Measurements from ENCODE around the gene ITPR1.

DNA sequence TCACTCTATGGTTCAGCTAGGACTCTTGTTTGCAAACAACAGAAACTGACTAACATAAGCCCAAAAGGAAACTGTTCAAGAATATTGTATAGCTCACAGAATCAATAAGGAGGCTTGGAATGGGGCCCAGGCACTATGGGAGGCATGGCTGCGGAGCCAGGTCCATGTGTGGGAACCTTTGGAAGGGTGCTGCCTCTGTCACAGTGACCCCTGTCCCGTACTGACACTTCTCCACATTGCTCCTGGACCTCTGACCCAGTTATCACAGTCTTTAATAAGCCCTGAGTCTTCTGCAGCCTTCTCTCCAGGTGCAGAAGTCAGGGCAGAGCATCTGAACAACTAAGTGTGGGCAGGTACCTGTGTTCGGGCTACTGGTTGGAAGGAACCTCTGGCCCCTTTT lies 121.8 kb downstream of the ITPR1 start:
- TF ChIP-seq, protein P1, sequence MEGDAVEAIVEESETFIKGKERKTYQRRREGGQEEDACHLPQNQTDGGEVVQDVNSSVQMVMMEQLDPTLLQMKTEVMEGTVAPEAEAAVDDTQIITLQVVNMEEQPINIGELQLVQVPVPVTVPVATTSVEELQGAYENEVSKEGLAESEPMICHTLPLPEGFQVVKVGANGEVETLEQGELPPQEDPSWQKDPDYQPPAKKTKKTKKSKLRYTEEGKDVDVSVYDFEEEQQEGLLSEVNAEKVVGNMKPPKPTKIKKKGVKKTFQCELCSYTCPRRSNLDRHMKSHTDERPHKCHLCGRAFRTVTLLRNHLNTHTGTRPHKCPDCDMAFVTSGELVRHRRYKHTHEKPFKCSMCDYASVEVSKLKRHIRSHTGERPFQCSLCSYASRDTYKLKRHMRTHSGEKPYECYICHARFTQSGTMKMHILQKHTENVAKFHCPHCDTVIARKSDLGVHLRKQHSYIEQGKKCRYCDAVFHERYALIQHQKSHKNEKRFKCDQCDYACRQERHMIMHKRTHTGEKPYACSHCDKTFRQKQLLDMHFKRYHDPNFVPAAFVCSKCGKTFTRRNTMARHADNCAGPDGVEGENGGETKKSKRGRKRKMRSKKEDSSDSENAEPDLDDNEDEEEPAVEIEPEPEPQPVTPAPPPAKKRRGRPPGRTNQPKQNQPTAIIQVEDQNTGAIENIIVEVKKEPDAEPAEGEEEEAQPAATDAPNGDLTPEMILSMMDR (IDR thresholded peaks at IDR 0.05), result no peak
- TF ChIP-seq POLR2A (IDR thresholded peaks at IDR 0.05) (no peak), POLR2AphosphoS5 (IDR thresholded peaks at IDR 0.05) (no peak), EP300 (IDR thresholded peaks at IDR 0.05) (no peak)

Data from gastroesophageal sphincter (tissue), 3 donors.